NCI-H2029 (cell line): Measurements from ENCODE around the gene AZI2.

Experiments
- DNase-seq: peaks from one replicate; lab custom pipeline; 2025; lab: John Stamatoyannopoulos, UW

Gene AZI2, protein sequence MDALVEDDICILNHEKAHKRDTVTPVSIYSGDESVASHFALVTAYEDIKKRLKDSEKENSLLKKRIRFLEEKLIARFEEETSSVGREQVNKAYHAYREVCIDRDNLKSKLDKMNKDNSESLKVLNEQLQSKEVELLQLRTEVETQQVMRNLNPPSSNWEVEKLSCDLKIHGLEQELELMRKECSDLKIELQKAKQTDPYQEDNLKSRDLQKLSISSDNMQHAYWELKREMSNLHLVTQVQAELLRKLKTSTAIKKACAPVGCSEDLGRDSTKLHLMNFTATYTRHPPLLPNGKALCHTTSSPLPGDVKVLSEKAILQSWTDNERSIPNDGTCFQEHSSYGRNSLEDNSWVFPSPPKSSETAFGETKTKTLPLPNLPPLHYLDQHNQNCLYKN

DNA sequence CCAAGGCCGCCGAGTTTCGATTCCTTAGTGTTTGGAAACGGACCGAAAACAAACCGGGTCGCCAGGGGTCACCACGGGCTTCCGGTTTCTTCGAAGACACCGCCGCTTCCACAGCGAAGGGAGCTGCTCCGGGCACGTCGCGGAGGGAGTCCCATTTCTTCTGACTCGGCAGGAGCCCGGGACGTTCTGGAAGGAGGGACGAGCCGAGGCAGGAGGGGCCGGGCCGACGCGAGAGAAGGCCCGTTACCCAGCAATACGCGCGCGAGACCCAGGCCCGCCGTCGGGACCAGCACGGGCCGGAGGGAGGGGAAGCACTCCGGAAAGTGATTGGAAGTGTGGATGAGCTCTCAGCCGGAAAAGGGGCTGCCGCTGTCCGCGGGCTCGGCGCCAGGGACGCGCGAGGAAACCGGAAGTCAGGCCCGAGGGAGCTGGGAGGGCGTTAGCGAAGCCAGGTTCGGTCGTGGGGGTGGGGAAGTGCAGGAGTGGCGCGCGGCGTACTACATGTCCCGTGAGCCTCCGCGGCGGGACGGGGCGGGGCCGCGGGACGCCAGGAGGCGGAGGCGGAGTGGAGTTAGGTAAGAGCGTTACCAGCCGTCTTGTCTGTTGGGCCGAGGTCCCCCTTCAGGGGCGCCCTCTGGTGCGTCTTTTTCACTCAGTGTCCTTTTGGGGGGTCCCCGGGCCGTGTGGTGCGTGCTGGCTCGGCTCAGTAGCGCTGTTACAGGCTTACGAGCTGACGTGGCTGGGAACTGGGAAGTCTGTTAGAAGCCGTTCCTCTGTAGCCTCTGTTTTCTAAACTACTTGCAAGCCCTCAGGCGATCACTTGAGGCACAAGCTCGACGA lies at the start of gene AZI2, which contains the start of gene ZCWPW2:
Gene AZI2, minus strand, starts transcription at position 196 of the 840 bp plus-strand sequence. CDS start 8,207 bp downstream, outside the sequence.
Gene ZCWPW2, plus strand, starts transcription at position 93 of the 840 bp plus-strand sequence. CDS start 64,348 bp downstream, outside the sequence.
- DNase-seq: peak; percentile 95

DNA sequence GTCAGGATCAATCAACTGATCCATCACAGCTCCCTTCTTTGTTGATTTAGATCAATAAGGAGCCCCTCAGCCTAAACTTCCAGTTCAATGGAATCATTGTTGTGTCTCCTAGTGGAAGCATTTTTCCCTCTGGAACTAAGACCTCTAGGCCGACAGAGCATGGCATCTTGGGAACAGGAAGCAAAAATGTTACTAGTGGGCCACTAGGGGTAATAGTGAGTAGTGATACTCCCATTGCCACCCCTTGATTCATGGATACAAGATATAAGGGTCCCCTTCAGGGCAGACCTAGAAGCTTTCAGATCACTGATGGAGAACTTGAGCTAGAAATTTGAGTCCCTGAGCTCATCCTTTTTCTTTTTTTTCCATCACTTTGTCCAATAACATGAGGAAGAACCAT lies 40.4 kb upstream of the AZI2 start:
- no peak for DNase-seq

GRCh38 chr3:28386049-28386448 lies 37.4 kb upstream of the AZI2 start:
- no peak for DNase-seq

- DNase-seq: no peak
These were observed 27.8 kb upstream of the AZI2 start for GRCh38 chr3:28376424-28376823.

GRCh38 chr3:28349469-28350000 lies 911 bp upstream of the AZI2 start:
- no peak for DNase-seq

DNA sequence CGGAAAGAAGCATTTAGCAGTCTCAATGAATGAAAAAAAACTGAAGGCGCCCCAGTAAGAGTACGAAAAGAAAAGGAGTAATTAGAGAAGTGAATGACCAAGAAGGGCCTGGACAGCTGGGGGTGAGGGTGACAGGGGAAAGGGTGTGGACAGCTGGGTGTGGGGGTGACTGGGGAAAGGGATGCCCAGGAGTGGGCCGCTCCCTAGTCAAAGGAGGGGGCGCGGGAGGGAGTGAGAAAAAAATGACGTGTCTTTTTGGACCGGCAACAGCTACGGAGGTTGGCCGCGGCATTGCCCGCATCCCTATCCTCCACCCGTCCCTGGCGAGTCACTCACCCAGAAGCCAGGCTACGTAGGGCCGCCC lies 377 bp downstream of the AZI2 start:
- no peak for DNase-seq

- DNase-seq: no peak
These were observed 1.0 kb downstream of the AZI2 start for GRCh38 chr3:28347374-28348264.

DNA sequence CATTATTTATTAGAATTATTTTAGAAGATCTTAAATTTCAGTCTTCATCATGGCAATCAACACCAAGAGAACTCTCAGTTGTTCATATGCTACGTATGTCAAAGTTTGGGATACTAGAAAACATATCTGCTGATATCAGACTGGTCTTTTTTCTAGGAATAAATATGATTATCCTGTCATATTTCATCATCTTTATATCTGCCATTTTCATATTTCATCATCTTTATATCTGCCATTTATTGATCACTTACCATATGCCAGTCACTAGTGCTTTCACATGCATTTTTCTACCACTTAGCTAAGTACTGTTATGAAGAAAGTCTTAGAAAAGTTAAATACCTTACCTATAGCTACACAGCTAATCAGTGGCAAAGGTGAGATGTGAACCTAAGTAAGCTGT lies 2.9 kb downstream of the AZI2 start:
- no peak for DNase-seq

GRCh38 chr3:28343144-28343543 lies 5.5 kb downstream of the AZI2 start:
- DNase-seq: no peak

DNA sequence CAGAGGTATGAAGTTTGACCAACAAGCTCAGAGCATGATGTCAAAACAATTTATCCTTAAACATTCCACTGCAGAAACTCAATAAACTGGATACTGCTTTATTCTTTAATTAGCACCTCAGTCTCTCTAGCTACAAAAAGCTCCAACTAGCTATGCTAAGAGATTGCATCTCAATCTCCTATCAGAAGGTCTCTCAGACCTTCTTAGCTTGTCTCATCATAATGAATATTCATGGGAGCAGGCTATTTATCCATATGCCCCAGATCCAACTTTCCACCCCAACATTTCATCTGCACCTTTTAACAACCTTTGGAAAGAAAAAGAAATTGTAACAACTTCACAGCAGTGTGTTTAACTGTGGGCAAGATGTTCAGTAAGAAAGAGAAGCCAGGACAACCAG lies 11.4 kb downstream of the AZI2 start:
- no peak for DNase-seq

GRCh38 chr3:28335246-28335645 lies 13.4 kb downstream of the AZI2 start:
- no peak for DNase-seq

DNA sequence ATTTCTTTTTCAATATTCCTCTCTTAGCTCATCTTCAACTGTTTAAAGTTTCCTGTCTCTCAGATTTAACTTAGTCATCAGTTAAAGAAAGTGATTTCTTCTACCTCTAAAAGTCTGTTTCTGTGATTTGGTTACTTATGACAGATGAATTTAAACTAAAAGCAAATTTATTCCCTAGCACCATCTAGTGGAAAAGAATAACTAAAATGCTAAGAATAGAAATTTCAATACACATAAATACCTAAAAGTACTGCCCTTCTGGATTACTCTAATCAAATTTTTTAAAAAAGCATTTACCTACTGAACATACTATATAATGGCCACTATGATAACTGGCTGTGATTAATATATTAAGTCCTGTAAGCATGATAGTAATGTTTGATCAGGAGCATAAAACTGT lies 14.1 kb downstream of the AZI2 start:
- no peak for DNase-seq

- peak; percentile 11 for DNase-seq
These were observed 20.2 kb downstream of the AZI2 start for GRCh38 chr3:28328188-28329151.

- DNase-seq: no peak
These were observed 22.1 kb downstream of the AZI2 start for GRCh38 chr3:28326458-28326926.

DNA sequence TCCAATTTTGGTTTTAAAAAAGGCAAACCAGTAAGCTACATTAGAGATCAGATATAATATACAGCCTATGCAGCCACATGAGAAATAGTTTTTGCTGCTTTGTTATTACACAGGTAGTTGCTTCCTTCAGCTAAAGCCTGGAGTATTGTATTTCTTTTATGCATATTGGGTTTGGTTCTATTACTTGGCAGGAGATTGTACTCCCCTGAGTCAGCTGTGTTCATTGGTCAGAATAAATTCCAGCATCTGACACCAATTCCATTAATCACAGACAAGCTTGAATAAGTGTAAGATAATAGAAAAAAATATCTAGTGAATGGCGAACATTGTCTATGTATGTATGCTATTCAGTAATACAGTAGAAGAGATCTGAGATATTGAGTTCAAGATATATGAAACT lies 26.2 kb downstream of the AZI2 start:
- no peak for DNase-seq

GRCh38 chr3:28320981-28321380 lies 27.6 kb downstream of the AZI2 start:
- no peak for DNase-seq

- peak; percentile 41 for DNase-seq
These were observed 31.1 kb downstream of the AZI2 start for GRCh38 chr3:28317438-28318022.

GRCh38 chr3:28316226-28316625 lies 32.4 kb downstream of the AZI2 start:
- DNase-seq: no peak

DNA sequence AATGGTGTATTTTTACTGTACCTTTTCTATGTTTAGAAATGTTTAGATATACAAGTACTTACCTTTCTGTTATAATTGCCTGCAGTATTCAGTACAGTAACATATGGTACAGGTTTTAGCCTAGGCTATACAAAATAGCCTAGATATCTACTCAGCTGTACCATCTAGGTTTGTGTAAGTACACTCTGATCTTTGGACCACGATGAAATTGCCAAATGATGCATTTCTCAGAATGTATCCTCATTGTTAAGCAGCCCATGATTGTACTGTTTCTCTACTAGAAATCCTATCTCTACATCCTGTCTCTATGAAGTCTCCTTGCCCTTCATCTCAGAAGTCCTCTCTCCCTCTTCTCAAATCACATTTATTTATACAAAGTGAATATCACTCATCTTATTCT lies 32.9 kb downstream of the AZI2 start:
- DNase-seq: no peak

- DNase-seq: no peak
These were observed 40.4 kb downstream of the AZI2 start for GRCh38 chr3:28308196-28308595.
